Stimulated activated CD8-positive, alpha-beta memory T cell treated with anti-CD3 and anti-CD28 coated beads, Interleukin-7, amount 100 ng/mL, for 24 hours (primary cell): ENCODE data around the gene DPP4.

Experiments used
- DNase-seq: peaks from one replicate; pipeline ENCODE4 v3.0.0-alpha.2; 2020; ENCODE audit warnings: low read depth

Gene DPP4

GRCh38 chr2:162073888-162074631 is at the start of gene DPP4:
Gene DPP4, minus strand, starts transcription at chr2:162074215. Its CDS starts 234 bp downstream, at chr2:162073981.
- DNase-seq: peak; percentile 12

- DNase-seq: no peak
These were observed 44.4 kb upstream of the DPP4 start for GRCh38 chr2:162118166-162119031.

- no peak for DNase-seq
These were observed 42.3 kb upstream of the DPP4 start for GRCh38 chr2:162116352-162116751.

DNA sequence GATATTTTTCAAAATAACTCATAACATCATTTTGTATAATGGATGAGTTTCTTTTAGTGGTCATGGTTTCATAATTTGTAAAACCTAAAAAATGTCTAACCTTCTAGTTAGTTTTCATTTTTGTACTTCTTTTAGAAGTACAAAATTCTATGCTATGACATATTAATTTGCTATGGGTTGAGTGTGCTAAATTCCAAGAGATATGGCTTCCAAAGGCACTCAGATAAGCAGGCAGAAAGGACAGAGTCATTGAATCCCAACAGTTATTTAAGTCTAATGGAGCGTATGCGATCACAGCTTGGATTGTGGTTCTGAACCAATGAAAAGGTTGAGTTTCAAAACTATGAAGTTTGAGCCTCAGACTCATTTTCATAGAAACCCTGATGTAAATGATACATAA is 41.1 kb upstream of the DPP4 start:
- no peak for DNase-seq

DNA sequence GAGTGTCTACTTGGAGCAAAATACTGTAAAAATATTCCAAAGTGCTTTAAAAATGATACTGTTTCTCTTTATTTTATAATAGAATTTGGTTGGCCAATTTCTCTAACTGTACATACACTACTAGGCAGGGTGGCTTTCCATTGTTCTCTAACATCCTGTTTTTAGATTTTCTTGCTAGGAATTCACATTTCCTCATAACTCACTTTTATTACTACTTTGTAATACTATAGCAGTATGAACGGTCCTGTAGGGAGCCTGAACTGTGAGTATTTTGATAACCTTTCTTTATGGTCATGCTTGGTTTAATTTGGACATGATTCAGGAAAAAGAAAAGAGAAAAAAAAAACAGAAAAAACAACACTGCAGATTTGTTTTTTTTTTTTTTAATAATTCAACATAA is 40.3 kb upstream of the DPP4 start:
- DNase-seq: no peak

DNA sequence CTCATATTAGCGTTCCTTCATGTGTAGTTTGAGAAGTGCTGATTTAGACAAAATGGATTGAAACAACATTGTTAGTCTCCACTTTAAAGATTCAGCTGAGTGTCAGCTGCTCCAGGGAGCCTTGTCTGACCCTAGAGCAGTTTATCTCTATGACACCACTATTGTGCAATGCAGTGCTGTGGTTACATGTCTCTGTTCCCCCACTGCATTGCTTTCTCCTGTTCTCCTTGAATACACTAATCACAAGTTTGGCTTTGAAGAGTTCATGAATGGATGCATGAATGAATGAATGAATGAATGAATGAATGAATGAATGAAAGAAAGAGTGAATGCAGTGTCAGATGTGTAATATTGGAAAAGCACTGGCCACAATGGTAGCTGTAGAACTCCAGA is 39.8 kb upstream of the DPP4 start:
- no peak for DNase-seq

DNA sequence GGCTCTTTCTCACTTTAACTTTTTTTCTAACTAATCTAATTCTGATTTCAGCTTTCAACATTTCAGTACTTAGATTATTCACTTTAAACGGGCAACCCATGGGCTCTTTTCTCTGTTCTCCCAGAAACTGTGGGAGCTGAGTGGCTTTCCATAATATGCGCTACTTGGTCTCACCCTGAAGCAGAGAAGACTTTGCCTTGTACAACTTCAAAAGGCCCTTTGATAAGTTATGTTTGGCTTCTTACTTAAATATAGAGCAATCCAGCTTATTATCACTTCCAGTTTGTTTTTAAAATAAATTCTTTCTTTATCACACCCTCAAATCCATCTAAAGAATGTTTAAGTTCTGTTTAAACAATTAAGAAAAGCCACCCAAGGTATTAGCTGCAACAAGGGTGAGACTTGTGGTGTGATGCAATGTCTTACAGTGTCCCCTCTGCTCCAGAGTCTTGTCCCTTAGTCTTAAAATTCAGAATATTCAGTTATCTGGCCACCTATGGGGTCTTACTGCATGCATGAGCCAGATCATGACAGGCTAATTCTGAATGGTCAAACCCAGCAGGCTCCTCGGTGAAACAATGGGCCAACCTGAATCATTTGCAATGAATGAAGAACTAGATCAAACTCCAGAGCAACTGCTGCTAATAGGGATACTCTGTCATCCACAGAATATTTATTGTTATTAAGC is 39.2 kb upstream of the DPP4 start:
- no peak for DNase-seq

DNA sequence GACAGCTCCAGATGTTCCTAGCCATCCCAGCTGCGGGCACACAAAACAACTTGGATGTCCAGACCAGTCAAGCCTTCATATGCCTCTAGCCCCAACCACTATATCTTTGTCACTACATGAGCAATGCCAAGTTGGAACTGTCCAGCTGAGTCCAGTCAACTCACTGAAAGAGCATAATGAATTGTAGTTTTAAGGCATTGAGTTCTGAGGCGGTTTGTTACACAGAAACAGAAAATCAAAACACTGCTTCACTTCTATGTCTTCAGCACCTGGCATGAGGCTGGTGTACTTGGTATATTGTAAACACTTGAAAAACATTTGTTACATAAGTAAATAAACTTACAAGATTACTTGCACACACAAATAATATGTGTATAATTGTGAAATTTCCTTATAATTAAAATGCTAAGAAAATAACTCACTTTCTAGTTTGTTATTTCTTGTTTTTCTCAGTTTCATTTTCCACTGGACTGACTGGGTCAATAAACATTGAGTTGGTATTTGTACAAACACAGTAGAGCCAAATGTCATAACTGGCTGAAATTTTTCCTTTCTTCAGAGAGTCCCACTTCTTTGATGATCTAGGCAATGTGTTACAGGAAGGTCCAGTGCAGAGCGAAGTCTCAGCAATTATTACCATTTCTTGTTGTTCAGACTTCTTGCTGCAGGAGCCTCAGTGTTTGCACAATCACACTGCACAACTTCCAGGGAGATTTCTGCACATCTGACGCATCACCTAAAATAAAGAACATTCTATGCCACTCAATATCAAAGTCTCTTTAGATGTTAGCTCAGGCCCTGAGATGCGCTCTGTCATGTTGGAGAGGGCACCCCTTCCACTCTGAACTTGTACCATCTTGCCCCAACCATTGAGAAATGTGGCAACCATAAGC is 38.2 kb upstream of the DPP4 start:
- DNase-seq: no peak

DNA sequence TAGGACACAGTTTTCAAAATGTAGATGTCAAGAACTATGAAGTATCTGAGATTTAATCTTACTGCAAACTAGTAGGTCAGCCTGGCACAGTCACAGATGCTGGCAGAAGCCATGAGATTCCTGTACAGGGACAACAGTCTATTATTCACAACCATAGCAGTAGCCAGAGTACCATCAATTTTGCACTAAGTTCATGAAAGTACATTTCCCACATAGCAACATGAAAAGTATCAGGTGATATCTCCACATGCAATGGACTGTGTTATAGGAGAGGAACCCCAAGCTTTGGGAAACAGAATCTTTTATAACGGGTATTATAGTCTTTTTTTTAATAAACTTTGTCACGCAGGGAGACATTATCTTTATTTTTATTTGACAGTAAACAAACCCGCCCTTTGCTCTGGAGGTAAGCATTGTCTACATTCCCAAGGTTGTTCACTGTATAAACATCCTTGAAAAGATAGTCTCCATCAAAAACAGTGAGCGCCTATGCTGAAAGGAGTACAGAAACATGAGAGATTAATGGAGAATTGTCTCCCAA is 33.4 kb upstream of the DPP4 start:
- DNase-seq: no peak

- no peak for DNase-seq
These were observed 32.7 kb upstream of the DPP4 start for GRCh38 chr2:162106746-162107145.

GRCh38 chr2:162106146-162106551 is 32.1 kb upstream of the DPP4 start:
- no peak for DNase-seq

GRCh38 chr2:162103443-162104009 is 29.5 kb upstream of the DPP4 start:
- DNase-seq: no peak

- no peak for DNase-seq
These were observed 26.6 kb upstream of the DPP4 start for GRCh38 chr2:162100579-162100978.

GRCh38 chr2:162099836-162100235 is 25.8 kb upstream of the DPP4 start:
- no peak for DNase-seq

GRCh38 chr2:162092658-162093556 is 18.9 kb upstream of the DPP4 start:
- no peak for DNase-seq

DNA sequence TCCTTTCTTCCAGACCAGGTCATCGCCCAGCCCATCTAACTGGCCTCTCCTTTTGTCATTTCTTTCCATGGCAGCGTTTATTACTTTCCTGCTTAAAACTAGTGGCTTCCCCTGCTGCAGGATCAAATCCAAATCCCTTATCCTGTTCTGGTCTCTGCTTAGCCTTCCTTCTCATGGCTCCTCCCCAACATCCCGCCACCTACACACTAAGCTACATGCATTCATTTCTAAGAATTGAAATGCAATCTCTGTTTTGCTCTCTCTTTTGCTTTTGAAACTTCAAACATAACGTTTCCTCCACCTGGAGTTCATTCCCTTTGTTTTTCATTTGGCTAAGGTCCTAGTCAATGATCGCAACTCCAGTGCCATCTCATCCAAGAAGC is 18.0 kb upstream of the DPP4 start:
- DNase-seq: no peak

- DNase-seq: no peak
These were observed 17.5 kb upstream of the DPP4 start for GRCh38 chr2:162091325-162092007.

DNA sequence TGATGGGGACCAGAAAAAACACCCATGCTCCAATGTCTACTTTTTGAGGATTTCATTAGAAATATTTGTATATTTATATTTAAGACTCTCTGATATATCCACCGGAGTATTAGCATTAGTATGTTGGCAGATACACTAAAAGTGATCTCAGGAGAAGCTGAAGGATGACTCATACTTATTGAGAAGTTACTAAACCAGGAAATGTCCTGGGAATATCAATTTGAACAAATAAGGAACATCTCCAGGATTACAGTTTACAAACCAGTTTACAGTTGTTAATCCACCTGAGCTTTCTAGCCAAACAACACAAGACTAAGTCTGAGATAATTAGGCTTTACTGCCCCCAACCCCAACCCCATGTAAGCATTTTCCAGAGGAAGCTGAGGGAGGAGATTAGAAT is 16.1 kb upstream of the DPP4 start:
- DNase-seq: no peak

DNA sequence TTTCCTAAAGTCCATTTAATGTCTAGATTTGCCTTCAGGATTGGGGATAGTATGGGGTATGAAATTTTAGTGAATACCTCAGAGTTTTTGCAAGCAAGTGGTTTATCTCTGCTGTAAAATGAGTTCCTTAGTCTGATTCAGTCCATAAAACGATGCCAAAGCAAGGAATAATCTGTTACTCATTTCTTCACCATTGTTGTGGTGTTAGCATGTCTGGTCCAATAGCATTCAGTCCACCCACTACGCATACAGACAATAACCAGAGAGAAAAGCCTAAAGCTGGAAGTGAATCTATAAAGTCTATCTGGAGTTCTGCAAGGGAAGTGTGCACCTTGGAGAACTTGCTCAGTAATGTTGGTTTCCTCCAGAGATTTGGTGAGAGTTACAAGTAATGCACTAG is 12.9 kb upstream of the DPP4 start:
- no peak for DNase-seq
